Common myeloid progenitor, CD34-positive (primary cell): ENCODE measurements around the gene VTI1A.

ENCODE experiments used
- CTCF ChIA-PET: fragments of 350-600 bp; sonication (Branson Sonifier 250); formaldehyde crosslinking; loops from one replicate; lab custom pipeline; 2021; ENCODE audit warnings: antibody characterized with exemption; lab: Charles Lee
- POLR2A ChIA-PET: fragments of 350-600 bp; sonication (Branson Sonifier 250); formaldehyde crosslinking; loops from one replicate; lab custom pipeline; 2021; ENCODE audit warnings: antibody characterized with exemption; lab: Charles Lee
- DNase-seq, 3 donors: peaks; one replicate each; pipeline versions ENCODE4 v3.0.0 to v3.0.0-alpha.2; 2013
- H3K27ac ChIP-seq, 2 experiments: 1 replicate in 1 of 2; 2 replicates in 1 of 2; pipeline ENCODE4 v1.7.0; 2013; ENCODE audit warnings: inconsistent platforms in 2 of 2, low read length in 2 of 2, mild to moderate bottlenecking in 2 of 2, low read depth in 1 of 2, moderate library complexity in 1 of 2; ENCODE audit not compliant: severe bottlenecking in 2 of 2, insufficient read depth in 1 of 2, poor library complexity in 1 of 2
- H3K27me3 ChIP-seq, 5 experiments: replicated peaks in 2 of 5; 1 replicate in 3 of 5; 2 replicates in 2 of 5; pipeline versions ENCODE4 v1.6.1 to v1.7.0; 2013; ENCODE audit warnings: low read length in 4 of 5, mild to moderate bottlenecking in 2 of 5, moderate library complexity in 2 of 5, inconsistent platforms in 1 of 5; ENCODE audit not compliant: insufficient read depth in 5 of 5, control insufficient read depth in 4 of 5
- H3K36me3 ChIP-seq, 4 experiments: 1 replicate in 2 of 4; 2 replicates in 2 of 4; pipeline versions ENCODE4 v1.6.1 to v1.7.0; 2013; ENCODE audit warnings: low read length in 3 of 4, control low read depth in 1 of 4, mild to moderate bottlenecking in 1 of 4; ENCODE audit not compliant: control insufficient read depth in 4 of 4, insufficient read depth in 4 of 4
- H3K4me1 ChIP-seq, 4 experiments: 1 replicate in 3 of 4; 2 replicates in 1 of 4; pipeline versions ENCODE4 v1.6.1 to v1.7.1; 2013; ENCODE audit warnings: low read length in 3 of 4, mild to moderate bottlenecking in 3 of 4, control low read depth in 1 of 4, inconsistent platforms in 1 of 4, moderate library complexity in 1 of 4; ENCODE audit not compliant: control insufficient read depth in 4 of 4, insufficient read depth in 4 of 4; ENCODE audit errors: control extremely low read depth in 1 of 4
- H3K4me3 ChIP-seq, 7 experiments: 1 replicate in 4 of 7; 2 replicates in 3 of 7; pipeline versions ENCODE4 v1.5.1 to v1.7.0; 2013; ENCODE audit warnings: mild to moderate bottlenecking in 7 of 7, low read length in 6 of 7, moderate library complexity in 6 of 7, inconsistent platforms in 2 of 7, low read depth in 2 of 7, control low read depth in 1 of 7; ENCODE audit not compliant: insufficient read depth in 4 of 7, control insufficient read depth in 1 of 7; ENCODE audit errors: extremely low read depth in 1 of 7
- H3K9me3 ChIP-seq, 5 experiments: 1 replicate in 4 of 5; 2 replicates in 1 of 5; pipeline versions ENCODE4 v1.6.1 to v1.7.1; 2013; ENCODE audit warnings: low read length in 4 of 5, mild to moderate bottlenecking in 2 of 5, inconsistent platforms in 1 of 5, low read depth in 1 of 5, moderate library complexity in 1 of 5; ENCODE audit not compliant: control insufficient read depth in 4 of 5, insufficient read depth in 2 of 5; ENCODE audit errors: control extremely low read depth in 1 of 5
- WGBS: methylation state at CpG from one replicate; pipeline ENCODE4 v1.1.5; 2013; ENCODE audit not compliant: insufficient coverage; 5-methylcytosine and 5-hydroxymethylcytosine counted together

VTI1A gene

GRCh38 chr10:112701211-112701877, 254.3 kb downstream of the VTI1A start:
- Histone ChIP-seq H3K4me1 (no peaks in the 10 kb centered on the region), H3K9me3 (no peaks in the 10 kb centered on the region), H3K27ac (no peak overlapping the region), H3K4me3 (no peak overlapping the region), H3K36me3 (no peaks in the 10 kb centered on the region), H3K27me3 (no peaks in the 10 kb centered on the region)
- no peak for DNase-seq
- 92% methylated on average over 2 of the region's 4 CpGs for WGBS
- ChIA-PET POLR2A (no interaction called here), CTCF (interaction anchor here (1.4 to 1.7 kb wide), 2 partner anchors 11 to 20 kb away, joined by 3 to 7 read pairs; no protein-coding TSS in a partner anchor)

GRCh38 chr10:112701878-112702255, 254.9 kb downstream of the VTI1A start:
- DNase-seq, result peak in 2 of 3 donors; percentile 10 to 11
- Histone ChIP-seq H3K4me1 (no peaks in the 10 kb centered on the region), H3K27ac (no peak overlapping the region), H3K9me3 (no peaks in the 10 kb centered on the region), H3K27me3 (no peaks in the 10 kb centered on the region), H3K4me3 (no peak overlapping the region), H3K36me3 (no peaks in the 10 kb centered on the region)
- WGBS, result 86% methylated on average over 1 of the region's 2 CpGs
- ChIA-PET POLR2A (no interaction called here), CTCF (interaction anchor here (1.4 kb wide), 1 partner anchor 20 kb away, joined by 3 read pairs; no protein-coding TSS in a partner anchor)

GRCh38 chr10:112706577-112706976, 259.6 kb downstream of the VTI1A start:
- no peak overlapping the region for H3K27ac ChIP-seq
- ChIA-PET CTCF (no interaction called here), POLR2A (no interaction called here)
- H3K36me3 ChIP-seq, result no peaks in the 10 kb centered on the region
- 97% methylated on average over 4 of the region's 6 CpGs for WGBS
- no peaks in the 10 kb centered on the region for H3K4me1 ChIP-seq
- no peak overlapping the region for H3K4me3 ChIP-seq
- no peaks in the 10 kb centered on the region for H3K9me3 ChIP-seq
- no peak for DNase-seq
- no peaks in the 10 kb centered on the region for H3K27me3 ChIP-seq

- DNase-seq, result no peak
- ChIA-PET CTCF (interaction anchor here (0.6 to 0.9 kb wide), 2 partner anchors 11 to 12 kb away, joined by 3 to 4 read pairs; no protein-coding TSS in a partner anchor), POLR2A (no interaction called here)
- WGBS, result 100% methylated on average over 3 of the region's 5 CpGs
- Histone ChIP-seq H3K27me3 (no peaks in the 10 kb centered on the region), H3K27ac (no peak overlapping the region), H3K9me3 (no peaks in the 10 kb centered on the region), H3K4me1 (no peaks in the 10 kb centered on the region), H3K36me3 (no peaks in the 10 kb centered on the region), H3K4me3 (no peak overlapping the region)
Observed at GRCh38 chr10:112708461-112708860, 261.4 kb downstream of the VTI1A start.

GRCh38 chr10:112710528-112710927, 263.5 kb downstream of the VTI1A start:
- 93% methylated on average over 2 of the region's 2 CpGs for WGBS
- Histone ChIP-seq H3K9me3 (no peaks in the 10 kb centered on the region), H3K27ac (no peak overlapping the region), H3K4me1 (no peaks in the 10 kb centered on the region), H3K27me3 (no peaks in the 10 kb centered on the region), H3K36me3 (peaks cover 0 to under 1% (median 0%) of the 10 kb centered on the region in 4 experiments), H3K4me3 (no peak overlapping the region)
- CTCF ChIA-PET, result interaction anchor here (1.1 to 1.6 kb wide), 3 partner anchors 9 to 39 kb away, joined by 3 to 4 read pairs (median 3); no protein-coding TSS in a partner anchor
- no peak for DNase-seq
- POLR2A ChIA-PET, result no interaction called here

GRCh38 chr10:112711366-112711765, 264.4 kb downstream of the VTI1A start:
- Histone ChIP-seq H3K4me3 (no peak overlapping the region), H3K27ac (no peak overlapping the region), H3K27me3 (no peaks in the 10 kb centered on the region), H3K9me3 (no peaks in the 10 kb centered on the region), H3K4me1 (no peaks in the 10 kb centered on the region), H3K36me3 (peaks cover 0 to 3% (median 0%) of the 10 kb centered on the region in 4 experiments)
- ChIA-PET CTCF (interaction anchor here (1.2 to 1.6 kb wide), 2 partner anchors 9 to 11 kb away, joined by 3 to 4 read pairs; no protein-coding TSS in a partner anchor), POLR2A (no interaction called here)
- DNase-seq, result no peak
- WGBS, result 98% methylated on average over 8 of the region's 8 CpGs

- CTCF ChIA-PET, result no interaction called here
- POLR2A ChIA-PET, result no interaction called here
Observed at GRCh38 chr10:112712536-112712935, 265.5 kb downstream of the VTI1A start.

More at GRCh38 chr10:112712536-112712935, 265.5 kb downstream of the VTI1A start:
- no CpG with 5 or more reads among the region's 2 CpGs for WGBS
- no peaks in the 10 kb centered on the region for H3K9me3 ChIP-seq
- peaks cover 0 to 3% (median 0%) of the 10 kb centered on the region in 4 experiments for H3K36me3 ChIP-seq
- H3K4me1 ChIP-seq, result no peaks in the 10 kb centered on the region
- H3K4me3 ChIP-seq, result no peak overlapping the region
- DNase-seq, result no peak
- H3K27ac ChIP-seq, result no peak overlapping the region
- H3K27me3 ChIP-seq, result no peaks in the 10 kb centered on the region
